HepG2 (cell line): Measurements from ENCODE around the gene TOPBP1. TPM values are rescaled to one million over a fixed set of nuclear protein-coding genes. Genes with fewer than 3 reads are reported as not detected.

Experiments
- AHDC1 ChIP-seq: sonication (generic); formaldehyde crosslinking; IDR thresholded peaks from 2 replicates; pipeline ENCODE4 v1.5.1; 2020; ENCODE audit warnings: mild to moderate bottlenecking, missing genetic modification reagents, borderline replicate concordance
- ESRRA ChIP-seq: sonication (generic); formaldehyde crosslinking; IDR thresholded peaks from 2 replicates; pipeline ENCODE4 v1.5.1; 2020; ENCODE audit warnings: mild to moderate bottlenecking, low read depth, missing genetic modification reagents
- FOXC1 ChIP-seq: sonication (generic); formaldehyde crosslinking; IDR thresholded peaks from 2 replicates; pipeline ENCODE4 v1.8.0; 2022; ENCODE audit warnings: mild to moderate bottlenecking, missing genetic modification reagents, borderline replicate concordance
- GFI1 ChIP-seq: sonication (generic); formaldehyde crosslinking; IDR thresholded peaks from 2 replicates; pipeline ENCODE4 v1.5.0; 2020; ENCODE audit warnings: missing genetic modification reagents, mild to moderate bottlenecking, borderline replicate concordance
- HHEX ChIP-seq: IDR thresholded peaks from 2 replicates; pipeline ENCODE4 v1.6.1; 2016; ENCODE audit warnings: control low read depth
- KLF12 ChIP-seq: sonication (generic); formaldehyde crosslinking; IDR thresholded peaks from 2 replicates; pipeline ENCODE4 v1.4.0; 2020; ENCODE audit warnings: missing genetic modification reagents, borderline replicate concordance
- NCOA5 ChIP-seq: sonication (generic); formaldehyde crosslinking; IDR thresholded peaks from 2 replicates; pipeline ENCODE4 v1.4.0; 2020; ENCODE audit warnings: missing genetic modification reagents
- NFKBIZ ChIP-seq: IDR thresholded peaks from 2 replicates; pipeline ENCODE4 v1.6.1; 2018; ENCODE audit warnings: missing genetic modification reagents, missing compliant biosample characterization
- POGZ ChIP-seq: sonication (generic); formaldehyde crosslinking; IDR thresholded peaks from 2 replicates; pipeline ENCODE4 v1.4.0; 2020; ENCODE audit warnings: mild to moderate bottlenecking, missing genetic modification reagents
- PRMT3 ChIP-seq: sonication (generic); formaldehyde crosslinking; IDR thresholded peaks from 2 replicates; pipeline ENCODE4 v1.8.1; 2022; ENCODE audit warnings: low read depth, mild to moderate bottlenecking, moderate library complexity, missing genetic modification reagents, borderline replicate concordance
- REL ChIP-seq: sonication (generic); formaldehyde crosslinking; conservative IDR thresholded peaks from 2 replicates; pipeline ENCODE4 v1.8.0; 2022; ENCODE audit warnings: mild to moderate bottlenecking, missing genetic modification reagents, moderate library complexity
- SNAPC4 ChIP-seq: sonication (generic); formaldehyde crosslinking; IDR thresholded peaks from 2 replicates; pipeline ENCODE4 v1.4.0; 2020; ENCODE audit warnings: mild to moderate bottlenecking, missing genetic modification reagents
- TARDBP ChIP-seq: sonication (generic); formaldehyde crosslinking; IDR thresholded peaks from 2 replicates; pipeline ENCODE4 v1.8.0; 2022; ENCODE audit warnings: mild to moderate bottlenecking, missing genetic modification reagents
- ZNF496 ChIP-seq: sonication (generic); formaldehyde crosslinking; IDR thresholded peaks from 2 replicates; pipeline ENCODE4 v1.8.1; 2023; ENCODE audit warnings: mild to moderate bottlenecking, moderate library complexity, missing genetic modification reagents; ENCODE audit not compliant: insufficient replicate concordance
- ZNF543 ChIP-seq: sonication (generic); formaldehyde crosslinking; IDR thresholded peaks from 2 replicates; pipeline ENCODE4 v1.4.0; 2020; ENCODE audit warnings: mild to moderate bottlenecking, missing genetic modification reagents
- polyA plus RNA-seq, 8 experiments: library from polyadenylated mRNA; depleted of rRNA in 3 of 8; stranded (reverse) in 7 of 8; unstranded in 1 of 8; fragments of >200 nt; fragmentation: Illumina TruSeq in 4 of 8; extraction: Trizol in 4 of 8; gene quantifications; 2 replicates each; pipeline versions ENCODE4 v1.2.1 to v1.2.3, GENCODE V29; 2011 to 2016; ENCODE audit warnings: low read depth in 4 of 8, missing spikeins in 1 of 8, mixed read lengths in 1 of 8; ENCODE audit not compliant: insufficient read depth in 1 of 8
- total RNA-seq, 5 experiments: library from RNA; depleted of rRNA; stranded (reverse); fragments of >200 nt; fragmentation: Illumina TruSeq; extraction: Trizol; gene quantifications; 2 replicates each; pipeline ENCODE4 v1.2.3, GENCODE V29; 2016; ENCODE audit warnings: low read depth in 1 of 5

TOPBP1 gene
- total and polyA plus RNA-seq, 2 of the 13 experiments (the other 11 are each of a cell fraction or from before 2014, with no cell fraction given): 24.3 to 42.9 TPM

GRCh38 chr3:133703915-133704314 is 42.2 kb upstream of the TOPBP1 start (continued):
- TF ChIP-seq FOXC1 (CRISPR knock-in tag) (no peak), REL (CRISPR knock-in tag) (no peak), ZNF496 (no peak), ESRRA (CRISPR knock-in tag) (peak; percentile 98), NCOA5 (no peak; the same call in 1 of the 2 replicates), ZNF543 (CRISPR knock-in tag) (no peak), PRMT3 (CRISPR knock-in tag) (no peak), TARDBP (CRISPR knock-in tag) (peak; percentile 37; the same call in 1 of the 2 replicates), POGZ (CRISPR knock-in tag) (peak; percentile 75), NFKBIZ (CRISPR knock-in tag) (no peak), AHDC1 (CRISPR knock-in tag) (peak; percentile 92), HHEX (CRISPR knock-in tag) (peak; percentile 83), SNAPC4 (0 out of 2 replicates have a peak, but pooled peaks have one; percentile 19), GFI1 (CRISPR knock-in tag) (peak; percentile 72; the same call in 1 of the 2 replicates), KLF12 (CRISPR knock-in tag) (peak; percentile 25; the same call in 1 of the 2 replicates)
